GM19395 (cell line): ENCODE measurements around the gene GRB7.
"Not testable (repeated sequence)": the region's sequence is repeated elsewhere in the genome, so short reads cannot be mapped to it uniquely, and the experiment has no call there.

ENCODE experiments used
- ATAC-seq: cut with Tn5 transposase; IDR thresholded peaks from one replicate; pipeline ENCODE4 v1.9.1; 2021; ENCODE audit warnings: mild to moderate bottlenecking, moderate library complexity; ENCODE audit not compliant: unreplicated experiment

GRB7 gene

DNA sequence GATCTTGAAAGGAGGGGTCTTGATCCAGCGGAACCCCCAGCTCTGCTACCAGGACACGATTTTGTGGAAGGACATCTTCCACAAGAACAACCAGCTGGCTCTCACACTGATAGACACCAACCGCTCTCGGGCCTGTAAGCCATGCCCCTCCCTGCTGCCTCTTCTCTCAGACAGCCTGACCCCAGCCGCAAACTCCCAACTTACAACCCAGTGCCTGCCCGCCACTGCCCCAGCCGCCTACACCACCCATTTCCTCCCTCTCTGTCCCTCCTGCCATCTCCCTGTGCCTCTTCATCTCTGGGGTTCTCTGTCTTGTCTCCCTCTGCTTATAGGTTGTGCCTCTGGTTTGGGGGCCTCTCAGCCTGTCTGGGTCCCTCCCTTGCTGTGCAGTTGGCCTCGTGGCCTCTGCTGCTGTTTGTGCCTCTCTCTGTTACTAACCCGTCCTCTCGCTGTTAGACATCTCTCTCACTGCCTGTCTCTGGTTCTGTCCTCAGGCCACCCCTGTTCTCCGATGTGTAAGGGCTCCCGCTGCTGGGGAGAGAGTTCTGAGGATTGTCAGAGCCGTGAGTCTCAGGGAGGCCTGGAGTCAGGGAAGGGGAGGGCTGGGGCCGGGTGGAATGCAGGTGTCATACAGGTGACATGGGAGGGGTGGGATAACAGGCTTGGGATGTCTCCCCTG is 28.3 kb upstream of the GRB7 start:
- ATAC-seq: no peak

DNA sequence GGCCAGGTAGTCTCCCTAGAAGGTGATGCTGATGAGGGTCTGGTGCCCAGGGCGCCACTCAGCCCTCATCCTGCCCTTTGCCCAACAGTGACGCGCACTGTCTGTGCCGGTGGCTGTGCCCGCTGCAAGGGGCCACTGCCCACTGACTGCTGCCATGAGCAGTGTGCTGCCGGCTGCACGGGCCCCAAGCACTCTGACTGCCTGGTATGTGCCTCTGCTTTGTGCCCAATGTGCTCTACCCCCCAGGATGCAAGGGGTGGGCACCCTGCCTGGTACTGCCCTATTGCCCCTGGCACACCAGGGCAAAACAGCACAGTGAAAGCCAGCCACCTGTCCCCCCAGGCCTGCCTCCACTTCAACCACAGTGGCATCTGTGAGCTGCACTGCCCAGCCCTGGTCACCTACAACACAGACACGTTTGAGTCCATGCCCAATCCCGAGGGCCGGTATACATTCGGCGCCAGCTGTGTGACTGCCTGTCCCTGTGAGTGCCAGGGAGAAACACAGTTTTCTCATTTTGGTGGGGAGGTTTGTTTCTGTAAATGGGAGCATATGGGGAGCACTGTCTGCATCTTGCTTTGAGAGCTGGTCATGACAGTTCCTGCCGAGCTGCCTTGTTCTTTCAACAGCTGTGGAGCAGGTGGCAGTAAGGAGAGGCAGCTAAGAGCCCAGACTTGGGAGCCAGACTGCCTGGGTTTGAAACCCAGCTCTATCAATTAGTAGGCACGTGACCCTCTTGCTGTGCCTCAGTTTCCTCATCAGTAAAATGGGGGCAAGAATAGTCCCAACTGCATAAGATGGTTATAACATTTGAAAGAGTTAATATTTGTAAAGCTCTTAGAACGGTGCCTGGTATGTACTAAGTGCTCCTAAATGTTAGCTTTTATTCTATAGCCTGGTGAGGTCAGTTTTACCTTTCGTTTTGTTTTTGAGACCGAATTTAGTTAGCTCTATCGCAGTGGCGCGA is 27.5 kb upstream of the GRB7 start:
- no peak for ATAC-seq

DNA sequence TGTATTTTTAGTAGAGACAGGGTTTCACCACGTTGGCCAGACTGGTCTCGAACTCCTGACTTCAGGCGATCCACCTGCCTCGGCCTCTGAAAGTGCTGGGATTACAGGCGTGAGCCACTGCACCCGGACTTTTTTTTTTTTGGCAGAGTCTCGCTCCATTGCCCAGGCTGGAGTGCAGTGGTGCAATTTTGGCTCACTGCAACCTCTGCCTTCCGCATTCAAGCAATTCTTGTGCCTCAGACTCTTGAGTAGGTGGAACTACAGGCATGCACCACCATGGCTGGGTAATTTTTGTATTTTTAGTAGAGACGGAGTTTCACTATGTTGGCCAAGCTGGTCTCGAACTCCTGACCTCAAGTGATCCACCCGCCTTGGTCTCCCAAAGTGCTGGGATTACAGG is 26.7 kb upstream of the GRB7 start:
- not testable (repeated sequence) for ATAC-seq

DNA sequence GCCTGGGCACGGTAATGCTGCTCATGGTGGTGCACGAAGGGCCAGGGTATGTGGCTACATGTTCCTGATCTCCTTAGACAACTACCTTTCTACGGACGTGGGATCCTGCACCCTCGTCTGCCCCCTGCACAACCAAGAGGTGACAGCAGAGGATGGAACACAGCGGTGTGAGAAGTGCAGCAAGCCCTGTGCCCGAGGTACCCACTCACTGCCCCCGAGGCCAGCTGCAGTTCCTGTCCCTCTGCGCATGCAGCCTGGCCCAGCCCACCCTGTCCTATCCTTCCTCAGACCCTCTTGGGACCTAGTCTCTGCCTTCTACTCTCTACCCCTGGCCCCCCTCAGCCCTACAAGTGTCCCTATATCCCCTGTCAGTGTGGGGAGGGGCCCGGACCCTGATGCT is 25.9 kb upstream of the GRB7 start:
- no peak for ATAC-seq

DNA sequence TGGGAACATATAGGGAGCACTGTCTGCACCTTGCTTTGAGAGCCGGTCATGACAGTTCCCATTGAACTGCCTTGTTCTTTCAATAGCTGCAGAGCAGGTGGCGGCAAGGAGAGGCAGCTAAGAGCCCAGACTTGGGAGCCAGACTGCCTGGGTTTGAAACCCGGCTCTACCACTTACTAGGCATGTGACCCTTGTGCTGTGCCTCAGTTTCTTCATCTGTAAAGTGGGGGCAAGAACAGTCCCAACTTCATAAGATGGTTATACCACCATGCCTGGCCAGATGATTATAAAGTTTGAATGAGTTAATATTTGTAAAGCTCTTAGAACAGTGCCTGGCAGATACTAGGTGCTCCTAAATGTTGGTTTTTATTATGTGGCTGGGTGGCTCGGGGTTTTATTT is 23.5 kb upstream of the GRB7 start:
- no peak for ATAC-seq

DNA sequence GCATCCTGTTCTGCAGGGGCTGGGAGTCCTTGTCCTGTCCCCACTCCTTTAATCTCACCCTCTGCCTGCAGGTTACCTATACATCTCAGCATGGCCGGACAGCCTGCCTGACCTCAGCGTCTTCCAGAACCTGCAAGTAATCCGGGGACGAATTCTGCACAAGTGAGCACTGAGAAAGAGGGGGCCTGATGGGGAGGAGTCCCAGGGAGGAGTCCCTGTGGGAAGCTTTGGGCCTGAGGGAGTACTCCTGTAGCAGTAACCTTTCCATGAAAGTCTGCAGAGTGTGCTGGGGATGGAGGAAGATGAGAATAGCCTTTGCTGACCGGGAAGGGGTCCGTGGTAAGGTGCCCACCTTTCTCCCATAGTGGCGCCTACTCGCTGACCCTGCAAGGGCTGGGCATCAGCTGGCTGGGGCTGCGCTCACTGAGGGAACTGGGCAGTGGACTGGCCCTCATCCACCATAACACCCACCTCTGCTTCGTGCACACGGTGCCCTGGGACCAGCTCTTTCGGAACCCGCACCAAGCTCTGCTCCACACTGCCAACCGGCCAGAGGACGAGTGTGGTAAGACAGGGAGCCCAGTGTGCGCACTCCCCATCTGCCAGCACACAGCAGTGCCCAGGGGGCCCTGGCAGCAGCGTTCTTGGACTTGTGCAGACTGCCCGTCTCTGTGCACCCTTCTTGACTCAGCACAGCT is 22.2 kb upstream of the GRB7 start:
- no peak for ATAC-seq

DNA sequence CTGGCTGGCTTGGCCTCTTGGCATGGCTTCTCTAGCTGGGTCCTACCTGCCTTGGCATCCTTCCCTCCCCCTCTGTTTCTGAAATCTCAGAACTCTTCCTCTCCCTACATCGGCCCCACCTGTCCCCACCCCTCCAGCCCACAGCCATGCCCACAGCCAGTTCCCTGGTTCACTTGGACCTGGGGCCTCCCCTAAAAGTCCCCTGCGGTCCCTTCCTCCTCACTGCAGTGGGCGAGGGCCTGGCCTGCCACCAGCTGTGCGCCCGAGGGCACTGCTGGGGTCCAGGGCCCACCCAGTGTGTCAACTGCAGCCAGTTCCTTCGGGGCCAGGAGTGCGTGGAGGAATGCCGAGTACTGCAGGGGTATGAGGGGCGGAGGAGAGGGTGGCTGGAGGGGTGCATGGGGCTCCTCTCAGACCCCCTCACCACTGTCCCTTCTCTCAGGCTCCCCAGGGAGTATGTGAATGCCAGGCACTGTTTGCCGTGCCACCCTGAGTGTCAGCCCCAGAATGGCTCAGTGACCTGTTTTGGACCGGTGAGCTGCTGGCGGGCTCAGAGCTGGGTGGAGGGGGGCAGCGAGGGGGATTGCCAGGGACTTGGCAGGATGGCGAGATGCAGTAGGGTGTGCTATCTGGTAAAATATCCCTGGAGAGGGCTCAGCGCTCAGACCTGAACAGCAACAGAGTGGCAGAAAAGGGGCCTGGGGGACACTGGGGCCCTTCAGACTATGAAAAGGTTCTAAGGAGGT is 21.5 kb upstream of the GRB7 start:
- no peak for ATAC-seq

DNA sequence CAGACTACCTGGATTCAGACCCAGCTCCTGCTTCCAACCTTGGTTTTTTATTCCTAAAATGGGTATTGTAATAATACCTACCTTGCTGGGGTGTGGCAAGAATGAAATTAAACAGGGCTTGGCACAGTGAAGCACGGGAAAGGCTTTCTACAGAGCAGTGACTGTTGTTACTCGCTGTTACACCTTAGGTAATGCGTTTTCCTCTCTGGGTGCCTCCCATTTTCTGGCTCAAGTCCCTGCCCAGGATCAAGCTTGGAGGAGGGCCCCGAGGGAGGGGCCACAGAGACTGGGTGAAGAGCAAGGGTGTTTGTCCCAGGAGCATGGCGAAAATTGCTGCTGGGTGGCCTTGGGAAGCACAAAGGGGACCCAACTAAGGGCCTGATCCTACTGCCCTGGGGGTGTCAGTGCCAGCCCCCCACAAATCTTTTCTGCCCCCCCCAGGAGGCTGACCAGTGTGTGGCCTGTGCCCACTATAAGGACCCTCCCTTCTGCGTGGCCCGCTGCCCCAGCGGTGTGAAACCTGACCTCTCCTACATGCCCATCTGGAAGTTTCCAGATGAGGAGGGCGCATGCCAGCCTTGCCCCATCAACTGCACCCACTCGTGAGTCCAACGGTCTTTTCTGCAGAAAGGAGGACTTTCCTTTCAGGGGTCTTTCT is 20.7 kb upstream of the GRB7 start:
- no peak for ATAC-seq

DNA sequence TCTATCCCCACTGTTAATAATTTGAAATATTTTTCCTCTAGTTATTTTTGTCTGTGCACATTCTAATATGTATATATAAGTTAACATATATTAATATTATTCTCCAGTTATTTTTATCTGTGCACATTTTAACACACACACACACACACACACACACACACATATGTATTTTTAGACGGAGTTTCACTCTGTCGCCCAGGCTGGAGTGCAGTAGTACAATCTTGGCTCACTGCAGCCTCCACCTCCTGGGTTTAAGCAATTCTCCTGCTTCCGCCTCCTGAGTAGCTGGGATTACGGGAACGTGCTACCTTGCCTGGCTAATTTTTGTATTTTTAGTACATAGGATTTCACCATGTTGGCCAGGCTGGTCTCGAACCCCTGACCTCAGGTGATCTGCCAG is 20.1 kb upstream of the GRB7 start:
- no peak for ATAC-seq

DNA sequence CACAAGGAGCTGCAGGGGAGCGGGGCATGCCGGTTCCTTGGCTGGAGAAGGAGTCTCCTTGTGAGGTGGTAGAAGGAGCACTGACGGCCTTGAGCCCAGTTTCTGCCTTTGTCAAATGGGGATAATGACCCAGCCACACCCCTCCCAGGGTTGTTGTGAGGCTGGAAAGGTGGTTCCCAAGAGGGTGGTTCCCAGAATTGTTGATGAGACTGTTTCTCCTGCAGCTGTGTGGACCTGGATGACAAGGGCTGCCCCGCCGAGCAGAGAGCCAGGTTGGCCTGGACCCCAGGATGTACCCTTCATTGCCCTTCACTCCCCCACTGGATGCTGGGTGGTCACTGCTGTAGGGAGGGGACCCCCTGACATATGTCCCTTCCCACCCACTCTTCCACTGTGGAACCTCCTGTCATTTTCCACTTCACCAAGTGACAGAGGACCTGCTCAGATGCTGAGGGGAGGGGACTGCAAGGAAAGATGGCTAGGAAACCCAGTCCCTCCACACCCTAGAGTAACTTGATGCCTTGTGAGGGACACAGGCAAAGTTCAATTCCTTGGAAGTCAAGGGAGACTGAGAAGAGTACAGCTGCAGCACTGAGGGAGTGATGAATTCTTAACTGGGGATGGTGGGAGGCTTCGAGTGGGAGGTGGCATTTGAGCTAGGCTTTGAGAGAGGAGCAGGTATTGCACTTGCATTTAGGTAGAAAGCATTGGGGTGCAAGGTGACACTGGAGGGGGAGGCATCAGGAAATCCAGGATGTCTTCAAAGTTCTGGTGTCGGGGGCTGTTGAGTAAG is 18.0 kb upstream of the GRB7 start:
- no peak for ATAC-seq

DNA sequence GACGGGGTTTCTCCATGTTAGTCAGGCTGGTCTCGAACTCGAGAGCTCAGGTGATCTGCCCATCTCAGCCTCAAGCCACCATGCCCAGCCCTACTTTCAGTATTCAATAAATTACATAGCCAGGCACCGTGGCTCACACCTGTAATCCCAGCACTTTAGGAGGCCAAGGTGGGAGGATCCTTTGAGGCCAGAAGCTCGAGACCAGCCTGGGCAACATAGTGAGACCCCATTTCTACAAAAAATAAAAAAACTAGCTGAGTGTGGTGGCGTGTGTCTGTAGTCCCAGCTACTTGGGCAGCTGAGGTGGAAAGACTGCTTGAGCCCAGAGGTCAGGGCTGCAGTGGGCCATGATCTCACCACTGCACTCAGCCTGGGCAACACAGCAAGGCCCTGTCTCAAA is 15.6 kb upstream of the GRB7 start:
- ATAC-seq: no peak

DNA sequence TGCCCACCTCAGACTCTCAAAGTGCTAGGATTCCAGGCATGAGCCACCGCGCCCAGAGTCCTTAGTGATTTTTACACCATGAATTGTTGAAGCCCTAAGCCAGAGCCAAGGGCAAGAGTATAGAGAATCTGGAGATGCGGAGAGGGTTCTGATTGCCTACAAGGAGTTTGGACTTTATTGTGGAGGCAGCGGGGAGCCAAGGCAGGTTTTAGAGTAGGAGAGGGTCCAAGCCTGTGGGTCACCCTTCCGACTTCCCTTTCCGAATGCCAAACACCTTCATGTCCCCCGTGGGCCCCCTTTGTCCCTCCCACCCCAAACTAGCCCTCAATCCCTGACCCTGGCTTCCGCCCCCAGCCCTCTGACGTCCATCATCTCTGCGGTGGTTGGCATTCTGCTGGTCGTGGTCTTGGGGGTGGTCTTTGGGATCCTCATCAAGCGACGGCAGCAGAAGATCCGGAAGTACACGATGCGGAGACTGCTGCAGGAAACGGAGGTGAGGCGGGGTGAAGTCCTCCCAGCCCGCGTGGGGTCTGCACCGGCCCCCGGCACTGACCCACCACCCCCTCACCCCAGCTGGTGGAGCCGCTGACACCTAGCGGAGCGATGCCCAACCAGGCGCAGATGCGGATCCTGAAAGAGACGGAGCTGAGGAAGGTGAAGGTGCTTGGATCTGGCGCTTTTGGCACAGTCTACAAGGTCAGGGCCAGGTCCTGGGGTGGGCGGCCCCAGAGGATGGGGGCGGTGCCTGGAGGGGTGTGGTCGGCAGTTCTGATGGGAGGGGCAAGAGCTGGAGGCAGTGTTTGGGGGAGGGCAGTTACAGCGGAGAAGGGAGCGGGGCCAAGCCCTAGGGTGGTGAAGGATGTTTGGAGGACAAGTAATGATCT is 14.5 kb upstream of the GRB7 start:
- ATAC-seq: no peak

DNA sequence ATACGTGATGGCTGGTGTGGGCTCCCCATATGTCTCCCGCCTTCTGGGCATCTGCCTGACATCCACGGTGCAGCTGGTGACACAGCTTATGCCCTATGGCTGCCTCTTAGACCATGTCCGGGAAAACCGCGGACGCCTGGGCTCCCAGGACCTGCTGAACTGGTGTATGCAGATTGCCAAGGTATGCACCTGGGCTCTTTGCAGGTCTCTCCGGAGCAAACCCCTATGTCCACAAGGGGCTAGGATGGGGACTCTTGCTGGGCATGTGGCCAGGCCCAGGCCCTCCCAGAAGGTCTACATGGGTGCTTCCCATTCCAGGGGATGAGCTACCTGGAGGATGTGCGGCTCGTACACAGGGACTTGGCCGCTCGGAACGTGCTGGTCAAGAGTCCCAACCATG is 13.0 kb upstream of the GRB7 start:
- no peak for ATAC-seq

DNA sequence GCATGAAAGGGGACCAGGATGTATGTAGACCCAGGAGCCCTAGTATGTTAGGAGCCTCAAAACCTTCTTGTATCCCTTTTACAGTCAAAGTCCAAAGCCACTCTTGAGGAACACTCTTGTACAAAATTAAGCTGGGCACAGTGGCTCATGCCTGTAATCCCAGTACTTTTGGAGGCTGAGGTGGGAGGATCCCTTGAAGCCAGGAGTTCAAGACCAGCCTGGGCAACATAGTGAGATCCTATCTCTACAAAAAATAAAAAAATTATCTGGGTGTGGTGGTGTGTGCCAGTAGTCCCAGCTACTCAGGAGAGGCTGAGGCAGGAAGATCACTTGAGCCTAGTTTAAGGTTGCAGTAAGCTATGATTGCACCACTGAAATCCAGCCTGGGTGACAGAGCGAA is 11.8 kb upstream of the GRB7 start:
- ATAC-seq: not testable (repeated sequence)

DNA sequence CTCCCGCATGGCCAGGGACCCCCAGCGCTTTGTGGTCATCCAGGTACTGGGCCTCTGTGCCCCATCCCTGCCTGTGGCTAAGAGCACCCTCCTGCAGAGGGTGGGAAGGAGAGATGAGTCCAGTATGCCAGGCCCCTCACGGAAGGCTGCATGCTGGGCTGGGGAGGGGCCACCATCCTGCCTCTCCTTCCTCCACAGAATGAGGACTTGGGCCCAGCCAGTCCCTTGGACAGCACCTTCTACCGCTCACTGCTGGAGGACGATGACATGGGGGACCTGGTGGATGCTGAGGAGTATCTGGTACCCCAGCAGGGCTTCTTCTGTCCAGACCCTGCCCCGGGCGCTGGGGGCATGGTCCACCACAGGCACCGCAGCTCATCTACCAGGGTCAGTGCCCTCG is 11.1 kb upstream of the GRB7 start:
- ATAC-seq: no peak

DNA sequence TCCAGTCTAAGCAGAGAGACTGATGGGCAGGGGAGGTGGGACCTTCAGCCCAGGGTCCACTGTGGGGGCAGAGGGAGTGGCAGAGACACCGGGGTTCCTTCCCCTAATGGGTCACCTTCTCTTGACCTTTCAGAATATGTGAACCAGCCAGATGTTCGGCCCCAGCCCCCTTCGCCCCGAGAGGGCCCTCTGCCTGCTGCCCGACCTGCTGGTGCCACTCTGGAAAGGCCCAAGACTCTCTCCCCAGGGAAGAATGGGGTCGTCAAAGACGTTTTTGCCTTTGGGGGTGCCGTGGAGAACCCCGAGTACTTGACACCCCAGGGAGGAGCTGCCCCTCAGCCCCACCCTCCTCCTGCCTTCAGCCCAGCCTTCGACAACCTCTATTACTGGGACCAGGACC is 10.2 kb upstream of the GRB7 start:
- no peak for ATAC-seq

DNA sequence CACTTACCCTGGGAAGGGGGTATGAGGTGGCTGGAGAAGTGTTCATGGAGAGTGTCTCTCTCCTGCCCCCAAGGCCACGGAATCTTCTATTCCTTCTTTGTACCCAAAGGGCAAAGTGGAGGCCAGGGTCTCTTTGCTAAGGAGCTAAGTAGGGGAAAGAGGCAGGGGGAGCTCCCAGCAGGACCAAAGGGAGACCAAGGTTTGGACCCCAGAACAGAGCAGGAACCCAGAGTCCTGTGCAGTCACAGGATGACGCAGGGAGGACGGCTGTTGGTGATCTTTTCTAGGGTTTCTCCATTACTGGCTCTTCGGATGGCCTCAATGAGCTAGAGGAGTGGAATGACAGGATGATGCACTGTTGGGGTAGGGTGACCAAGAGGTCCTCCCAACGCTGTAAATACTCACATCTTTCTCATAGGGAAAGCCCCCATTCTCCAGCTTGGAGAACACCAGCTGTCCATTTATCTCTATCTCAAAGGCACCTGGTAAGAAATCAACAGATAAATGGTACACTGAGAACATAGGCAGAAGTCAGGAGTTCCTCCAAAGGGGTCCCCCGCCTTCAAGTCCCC is 8.4 kb upstream of the GRB7 start:
- ATAC-seq: no peak
